GM19467 (cell line): ENCODE measurements around the gene ANKFY1.

Experiments
- ATAC-seq: cut with Tn5 transposase; IDR thresholded peaks from one replicate; pipeline ENCODE4 v1.9.1; 2021; ENCODE audit warnings: mild to moderate bottlenecking, moderate library complexity; ENCODE audit not compliant: unreplicated experiment

Gene ANKFY1

GRCh38 chr17:4263282-4264215 lies at the start of gene ANKFY1:
Gene ANKFY1 (minus strand): TSS chr17:4263979. CDS start chr17:4263941, 38 bp downstream.
- peak; percentile 79 for ATAC-seq

- ATAC-seq, result no peak
Measured at GRCh38 chr17:4310354-4311060, 46.7 kb upstream of the ANKFY1 start.

GRCh38 chr17:4309897-4310296 lies 46.1 kb upstream of the ANKFY1 start:
- ATAC-seq, result no peak

DNA sequence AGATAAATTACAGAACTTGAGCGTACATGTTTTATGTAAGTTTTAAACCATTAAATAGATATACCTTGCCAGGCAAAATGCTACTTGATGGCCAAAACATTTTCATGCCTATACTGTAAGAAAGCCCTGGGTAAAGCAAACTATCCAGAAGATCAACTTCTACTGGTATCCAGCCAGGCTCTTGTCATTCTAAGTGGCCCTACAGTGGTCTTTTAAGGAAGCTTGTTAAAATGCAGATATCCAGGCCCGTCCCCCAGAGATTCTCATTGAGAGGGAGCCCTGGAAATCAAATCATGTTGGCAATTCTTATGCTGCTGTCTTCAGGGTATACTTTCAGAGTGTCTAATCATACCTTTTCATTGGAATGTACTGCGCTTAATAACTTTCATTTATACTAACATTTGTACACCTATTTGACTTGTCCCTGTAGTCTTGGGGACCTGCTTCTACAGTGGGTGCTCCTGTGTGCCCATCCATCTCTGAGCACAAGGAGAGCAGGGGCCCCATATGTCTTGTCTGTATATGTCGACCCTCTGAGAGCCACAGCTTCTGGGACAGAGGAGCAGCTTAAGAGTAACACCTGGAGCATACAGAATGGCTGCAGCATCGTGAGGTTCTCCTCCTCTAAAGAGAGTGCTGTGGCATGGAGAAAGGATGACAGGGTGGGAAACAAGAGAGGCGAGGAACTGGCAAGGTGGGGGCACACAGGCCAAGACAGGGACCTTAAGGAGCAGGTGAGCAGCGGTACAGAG lies 43.6 kb upstream of the ANKFY1 start:
- no peak for ATAC-seq

- ATAC-seq, result no peak
Measured at GRCh38 chr17:4305224-4305623, 41.4 kb upstream of the ANKFY1 start.

GRCh38 chr17:4304417-4305027 lies 40.7 kb upstream of the ANKFY1 start:
- ATAC-seq, result no peak

DNA sequence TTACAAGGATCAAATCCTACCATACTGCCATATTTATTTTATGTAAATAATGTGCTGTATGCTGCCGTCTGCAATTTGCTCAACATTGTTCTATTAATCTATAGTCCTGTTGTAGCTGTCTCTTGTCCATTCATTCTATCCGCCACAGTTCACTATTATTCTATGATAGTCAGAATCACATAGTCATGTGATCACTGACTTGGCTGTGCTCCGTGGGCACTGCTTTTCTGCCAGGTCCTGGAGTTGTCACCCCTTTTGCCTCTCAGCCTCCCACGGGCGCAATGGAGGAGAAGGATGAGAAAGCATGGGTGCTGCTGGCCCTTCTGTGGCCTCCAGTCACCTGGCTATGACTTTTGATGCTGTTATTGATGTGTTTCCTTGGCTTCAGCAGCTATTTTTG lies 37.3 kb upstream of the ANKFY1 start:
- no peak for ATAC-seq

- no peak for ATAC-seq
Measured at GRCh38 chr17:4297351-4297750, 33.6 kb upstream of the ANKFY1 start.

DNA sequence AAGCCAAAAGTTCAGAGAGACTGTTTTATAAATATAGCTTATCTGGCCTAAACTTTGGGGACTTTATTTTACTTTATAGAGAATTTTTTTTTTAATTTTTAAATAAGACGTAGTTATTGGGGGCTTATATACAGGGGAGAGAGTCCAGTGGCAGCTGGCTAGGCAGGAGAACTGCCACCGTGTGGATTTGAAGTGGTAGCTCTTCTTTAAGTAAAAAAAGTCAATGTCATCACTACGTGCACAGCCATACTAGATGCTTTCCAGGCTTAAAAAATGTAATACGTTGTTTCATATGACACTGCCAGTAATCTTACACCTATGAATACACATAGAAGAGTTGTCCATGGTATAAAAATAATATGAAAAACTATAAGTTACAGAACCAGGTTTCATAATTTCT lies 31.9 kb upstream of the ANKFY1 start:
- ATAC-seq, result no peak

- ATAC-seq, result no peak
Measured at GRCh38 chr17:4293572-4293971, 29.8 kb upstream of the ANKFY1 start.

GRCh38 chr17:4287710-4288109 lies 23.9 kb upstream of the ANKFY1 start:
- no peak for ATAC-seq

DNA sequence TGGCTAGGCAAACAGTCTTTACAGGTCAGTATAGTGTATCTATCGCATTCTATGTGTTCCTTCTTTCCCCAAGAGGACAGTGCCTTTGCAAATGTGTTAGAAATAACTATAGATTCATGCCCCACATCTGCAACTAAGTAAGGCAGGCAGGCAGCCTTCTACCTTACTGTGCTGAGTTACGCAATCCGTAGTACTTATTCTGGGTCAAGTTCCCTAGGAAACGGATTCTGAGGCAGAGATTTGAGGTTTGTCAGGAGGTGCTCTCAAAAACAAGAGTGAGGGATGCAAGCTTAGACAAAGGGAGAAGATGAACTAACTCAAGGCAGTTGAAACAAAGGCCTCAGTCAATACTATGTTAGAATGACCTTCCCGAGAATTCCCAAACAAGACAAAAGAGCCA lies 12.7 kb upstream of the ANKFY1 start:
- no peak for ATAC-seq

DNA sequence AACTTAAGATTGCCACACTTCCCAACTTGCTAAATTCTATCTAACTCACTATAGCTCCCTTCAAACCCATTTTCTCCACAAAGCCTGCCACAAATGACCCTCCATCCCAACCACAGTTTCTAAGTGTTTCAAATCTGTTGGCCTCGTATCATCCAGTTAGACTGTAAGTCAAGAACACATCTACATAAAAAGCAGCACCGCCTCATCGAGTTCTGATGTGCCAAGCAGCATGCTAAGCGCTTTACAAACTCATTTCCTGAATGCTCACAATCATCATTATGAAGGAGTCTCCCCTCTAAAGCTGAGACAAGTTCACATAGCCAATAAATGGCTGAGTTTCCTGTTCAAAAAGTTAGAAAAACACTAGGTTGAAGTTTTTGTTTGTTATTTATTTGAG lies 9.2 kb upstream of the ANKFY1 start:
- no peak for ATAC-seq

GRCh38 chr17:4272213-4272971 lies 8.6 kb upstream of the ANKFY1 start:
- ATAC-seq, result no peak

GRCh38 chr17:4270736-4271135 lies 7.0 kb upstream of the ANKFY1 start:
- no peak for ATAC-seq

DNA sequence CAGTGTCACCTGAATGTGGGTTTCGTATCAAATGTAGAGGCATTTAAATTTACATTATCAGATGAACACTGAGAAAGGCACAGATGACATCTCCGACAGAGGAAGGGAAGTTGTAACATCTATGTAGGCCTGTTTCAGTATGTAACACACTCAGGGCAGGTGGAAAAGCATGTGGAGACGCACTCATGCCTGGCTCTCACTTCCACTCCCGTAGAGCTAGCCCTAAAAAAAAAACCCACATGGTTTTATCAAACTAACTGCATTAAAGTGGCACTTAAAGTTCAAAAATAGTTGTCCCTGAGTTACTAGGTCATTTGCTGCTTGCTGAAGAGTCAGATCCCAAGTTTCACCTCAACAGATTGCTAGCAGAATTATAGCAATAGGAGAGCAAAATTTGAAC lies 6.1 kb upstream of the ANKFY1 start:
- ATAC-seq, result no peak

DNA sequence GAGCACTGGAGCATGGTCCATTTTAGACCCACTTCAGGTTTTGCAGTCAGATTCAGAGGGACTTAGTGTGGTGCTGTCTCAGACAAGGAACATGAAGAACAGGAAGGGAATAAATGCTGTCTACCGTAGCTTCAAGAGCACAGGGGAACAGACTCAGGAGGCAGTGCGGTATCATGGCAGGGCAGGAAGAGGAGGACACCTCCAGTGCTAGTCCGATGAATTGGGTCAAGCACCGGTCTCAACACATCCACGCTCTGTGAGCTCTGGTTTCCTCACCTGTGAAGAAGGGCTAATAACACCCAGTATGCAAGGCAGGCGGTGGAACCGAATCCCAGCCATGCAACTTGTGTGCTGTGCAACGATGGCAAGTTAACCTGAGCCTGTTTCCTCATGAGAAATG lies 3.6 kb upstream of the ANKFY1 start:
- ATAC-seq, result no peak

DNA sequence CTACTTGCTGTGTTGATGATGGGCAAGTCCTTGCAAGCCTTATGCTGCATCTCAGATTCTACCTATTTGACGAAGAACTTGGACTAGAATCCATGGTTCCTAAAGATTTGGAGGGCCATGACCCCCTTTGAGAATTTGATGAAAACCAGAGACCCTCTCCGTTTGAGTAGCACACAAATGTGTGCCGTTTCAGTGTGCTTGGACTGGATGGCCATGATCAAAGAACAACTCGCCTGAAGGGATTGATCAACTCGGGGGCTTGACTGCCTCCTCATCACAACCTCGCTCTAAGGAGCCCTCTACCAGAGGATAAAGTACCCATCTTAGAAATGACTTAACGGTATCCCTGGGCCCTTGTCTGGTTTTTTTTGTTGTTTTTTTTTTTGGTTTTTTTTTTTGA lies 2.8 kb upstream of the ANKFY1 start:
- no peak for ATAC-seq

- ATAC-seq, result no peak
Measured at GRCh38 chr17:4262703-4263102, 1.1 kb downstream of the ANKFY1 start.

GRCh38 chr17:4261452-4261851 lies 2.3 kb downstream of the ANKFY1 start:
- no peak for ATAC-seq
